ENCODE measurements around the gene RAX2.

GRCh38 chr19:3785451-3785937 lies 13.5 kb upstream of the RAX2 start:
- no peak for TF ChIP-seq CTCF (conservative IDR thresholded peaks at IDR 0.05; ENCODE audit: low read length)
- TF ChIP-seq EZH2phosphoT487 (IDR thresholded peaks at IDR 0.05; ENCODE audit: borderline replicate concordance): no peak

All from Loucy (cell line).